ENCODE measurements around the gene UBA7. TPM values are rescaled to one million over a fixed set of nuclear protein-coding genes. Genes with fewer than 3 reads are reported as not detected.

Gene UBA7
- total and polyA plus RNA-seq, 2 experiments from 2014 or later: 16.9 to 35.7 TPM

- no peak for DNase-seq
- no peaks in the 10 kb centered on the region for H3K36me3 ChIP-seq (ENCODE audit: low read depth)
- WGBS, 2 experiments (ENCODE audit: low coverage in 1 of 2, low lambda C conversion rate in 2 of 2, missing lambda C conversion rate in 2 of 2): 60 to 83% methylated on average over 1 of the region's 1 CpG
- H3K4me1 ChIP-seq (ENCODE audit: insufficient read depth): peaks cover 16% of the 10 kb centered on the region; the same call in 1 of the 2 replicates
- H3K4me3 ChIP-seq: no peak overlapping the region
- TF ChIP-seq EZH2phosphoT487 (IDR thresholded peaks at IDR 0.05; ENCODE audit: insufficient read depth, low read depth) (no peak), EZH2 (IDR thresholded peaks at IDR 0.05; ENCODE audit: insufficient read depth, poor library complexity, severe bottlenecking) (no peak)
- no peaks in the 10 kb centered on the region for H4K20me1 ChIP-seq (ENCODE audit: insufficient read depth)
- in situ Hi-C loops (cut with MboI): no loop called here
- H3K9ac ChIP-seq: peak overlapping the region; percentile 56
- no peaks in the 10 kb centered on the region for H3K27me3 ChIP-seq (replicated peaks; ENCODE audit: insufficient read depth)
- H2AFZ ChIP-seq: peak overlapping the region; percentile 61
- no peak overlapping the region for H3K4me2 ChIP-seq (ENCODE audit: unreplicated experiment)
- H3K9me3 ChIP-seq (ENCODE audit: low read depth): no peaks in the 10 kb centered on the region
- no peaks in the 10 kb centered on the region for H3K79me2 ChIP-seq (ENCODE audit: insufficient read depth)
- no peaks in the 10 kb centered on the region for H3K9me2 ChIP-seq (ENCODE audit: insufficient read depth)
- peak overlapping the region; percentile 71 for H3K27ac ChIP-seq
- 0 out of 2 replicates have a peak, but pooled peaks cover 3% of the 10 kb centered on the region for H3F3A ChIP-seq (ENCODE audit: insufficient read depth)
Measured at GRCh38 chr3:49799105-49799504, 14.6 kb downstream of the UBA7 start.

DNA sequence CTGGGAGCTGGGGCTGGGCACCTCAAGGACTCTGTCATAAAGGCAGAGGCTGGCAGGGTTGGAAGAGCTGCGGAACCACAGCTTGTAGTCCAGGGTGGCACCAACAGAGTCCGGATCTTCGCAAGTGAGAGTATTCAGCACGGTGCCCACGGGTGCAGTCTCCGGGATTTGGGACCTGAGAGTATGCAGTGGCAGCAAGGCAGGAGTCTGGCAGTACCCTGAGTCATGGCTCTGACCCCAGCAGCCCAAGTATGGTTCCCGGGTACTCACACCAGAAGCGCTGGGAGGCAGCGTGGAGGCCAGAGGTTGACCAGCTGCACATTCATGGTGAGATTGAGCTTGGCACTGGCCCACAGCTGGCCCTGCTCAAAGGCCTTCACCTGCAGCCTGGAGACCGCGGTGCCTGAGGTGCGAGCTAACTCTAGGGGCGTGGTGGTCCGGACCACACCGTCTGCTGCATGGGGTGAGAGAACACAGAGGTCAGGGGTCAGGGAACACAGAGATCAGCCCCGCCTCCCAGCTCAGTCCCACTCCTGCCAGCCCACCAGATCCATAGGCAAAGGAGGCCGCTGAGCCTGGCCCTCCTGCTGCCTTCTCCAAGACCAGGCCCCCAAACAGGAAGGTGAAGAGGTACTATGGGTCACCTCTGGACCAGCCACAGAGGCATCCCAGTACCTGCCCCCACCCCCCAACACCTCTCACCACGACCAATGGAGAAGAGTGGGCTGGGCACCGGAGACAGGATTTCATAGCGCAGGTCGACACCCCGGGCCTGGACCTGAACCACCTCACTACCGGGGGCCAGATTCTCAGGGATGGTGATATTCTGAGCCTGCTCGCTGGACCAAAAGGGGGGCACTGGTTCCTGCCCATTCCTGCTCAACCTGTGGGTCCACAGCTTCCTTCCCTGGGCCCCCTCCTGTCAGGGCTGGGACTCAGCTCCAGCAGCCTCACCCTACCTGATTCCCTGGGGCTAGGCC lies 18.5 kb downstream of the UBA7 start:
- no peak overlapping the region for H3K4me3 ChIP-seq
- no peak for TF ChIP-seq EZH2phosphoT487 (IDR thresholded peaks at IDR 0.05; ENCODE audit: insufficient read depth, low read depth)
- TF ChIP-seq EZH2 (IDR thresholded peaks at IDR 0.05; ENCODE audit: insufficient read depth, poor library complexity, severe bottlenecking): no peak
- no peaks in the 10 kb centered on the region for H3K36me3 ChIP-seq (ENCODE audit: low read depth)
- peaks cover 12% of the 10 kb centered on the region; the same call in 1 of the 2 replicates for H3K4me1 ChIP-seq (ENCODE audit: insufficient read depth)
- DNase-seq: no peak
- no peaks in the 10 kb centered on the region for H3K9me3 ChIP-seq (ENCODE audit: low read depth)
- no peak overlapping the region for H2AFZ ChIP-seq
- H3K9ac ChIP-seq: no peak overlapping the region
- H3F3A ChIP-seq (ENCODE audit: insufficient read depth): 0 out of 2 replicates have a peak, but pooled peaks cover 3% of the 10 kb centered on the region
- H3K27ac ChIP-seq: no peak overlapping the region
- no peaks in the 10 kb centered on the region for H3K79me2 ChIP-seq (ENCODE audit: insufficient read depth)
- WGBS, 2 experiments (ENCODE audit: low coverage in 1 of 2, low lambda C conversion rate in 2 of 2, missing lambda C conversion rate in 2 of 2): 82 to 83% methylated on average over 23 to 24 of the region's 24 CpGs
- no peak overlapping the region for H3K4me2 ChIP-seq (ENCODE audit: unreplicated experiment)
- no peaks in the 10 kb centered on the region for H3K27me3 ChIP-seq (replicated peaks; ENCODE audit: insufficient read depth)
- in situ Hi-C loops (cut with MboI): no loop called here
- no peaks in the 10 kb centered on the region for H4K20me1 ChIP-seq (ENCODE audit: insufficient read depth)
- H3K9me2 ChIP-seq (ENCODE audit: insufficient read depth): no peaks in the 10 kb centered on the region

DNA sequence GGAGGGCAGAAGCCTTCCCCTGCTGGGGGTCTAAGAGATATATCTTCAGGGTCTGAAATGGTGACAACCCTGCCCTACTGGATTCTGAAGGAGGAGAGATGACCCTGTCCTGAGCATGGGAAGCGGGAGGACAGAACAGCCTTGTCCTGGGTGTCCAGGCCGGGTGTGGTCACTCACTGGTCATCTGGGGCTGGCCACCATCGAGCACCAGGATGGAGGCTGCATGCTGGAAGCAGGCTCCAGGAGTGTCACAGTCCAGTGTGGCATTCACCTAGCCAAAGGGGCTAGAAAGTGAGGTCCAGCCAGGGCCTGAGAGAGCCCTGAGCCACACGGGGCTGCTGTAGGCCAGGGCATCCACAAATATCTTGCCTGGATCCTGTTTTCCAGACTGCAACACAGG lies 19.3 kb downstream of the UBA7 start:
- Histone ChIP-seq H3K4me3 (no peak overlapping the region), H3K4me1 (ENCODE audit: insufficient read depth) (peaks cover 5% of the 10 kb centered on the region; the same call in 1 of the 2 replicates), H4K20me1 (ENCODE audit: insufficient read depth) (no peaks in the 10 kb centered on the region), H3K27ac (no peak overlapping the region), H3K36me3 (ENCODE audit: low read depth) (no peaks in the 10 kb centered on the region), H3K9me2 (ENCODE audit: insufficient read depth) (no peaks in the 10 kb centered on the region), H3K9ac (no peak overlapping the region), H3K4me2 (ENCODE audit: unreplicated experiment) (no peak overlapping the region), H2AFZ (no peak overlapping the region), H3F3A (ENCODE audit: insufficient read depth) (no peaks in the 10 kb centered on the region), H3K9me3 (ENCODE audit: low read depth) (no peaks in the 10 kb centered on the region), H3K79me2 (ENCODE audit: insufficient read depth) (no peaks in the 10 kb centered on the region), H3K27me3 (replicated peaks; ENCODE audit: insufficient read depth) (no peaks in the 10 kb centered on the region)
- 64 to 65% methylated on average over 4 of the region's 4 CpGs for WGBS, 2 experiments (ENCODE audit: low coverage in 1 of 2, low lambda C conversion rate in 2 of 2, missing lambda C conversion rate in 2 of 2)
- no peak for TF ChIP-seq EZH2 (IDR thresholded peaks at IDR 0.05; ENCODE audit: insufficient read depth, poor library complexity, severe bottlenecking)
- no peak for TF ChIP-seq EZH2phosphoT487 (IDR thresholded peaks at IDR 0.05; ENCODE audit: insufficient read depth, low read depth)
- DNase-seq: no peak
- in situ Hi-C loops (cut with MboI): no loop called here

GRCh38 chr3:49793486-49794085 lies 20.2 kb downstream of the UBA7 start:
- no peak overlapping the region for H3K9ac ChIP-seq
- no peaks in the 10 kb centered on the region for H3K36me3 ChIP-seq (ENCODE audit: low read depth)
- no peak overlapping the region for H3K27ac ChIP-seq
- no peaks in the 10 kb centered on the region for H3K79me2 ChIP-seq (ENCODE audit: insufficient read depth)
- TF ChIP-seq EZH2 (IDR thresholded peaks at IDR 0.05; ENCODE audit: insufficient read depth, poor library complexity, severe bottlenecking) (no peak), EZH2phosphoT487 (IDR thresholded peaks at IDR 0.05; ENCODE audit: insufficient read depth, low read depth) (no peak)
- H3K27me3 ChIP-seq (replicated peaks; ENCODE audit: insufficient read depth): no peaks in the 10 kb centered on the region
- H3K9me3 ChIP-seq (ENCODE audit: low read depth): no peaks in the 10 kb centered on the region
- H3K9me2 ChIP-seq (ENCODE audit: insufficient read depth): no peaks in the 10 kb centered on the region
- no peak overlapping the region for H3K4me3 ChIP-seq
- no peak overlapping the region for H2AFZ ChIP-seq
- H3F3A ChIP-seq (ENCODE audit: insufficient read depth): no peaks in the 10 kb centered on the region
- no peak for DNase-seq
- no peak overlapping the region for H3K4me2 ChIP-seq (ENCODE audit: unreplicated experiment)
- H3K4me1 ChIP-seq (ENCODE audit: insufficient read depth): no peaks in the 10 kb centered on the region
- in situ Hi-C loops (cut with MboI): no loop called here
- H4K20me1 ChIP-seq (ENCODE audit: insufficient read depth): no peaks in the 10 kb centered on the region
- WGBS, 2 experiments (ENCODE audit: low coverage in 1 of 2, low lambda C conversion rate in 2 of 2, missing lambda C conversion rate in 2 of 2): 84% methylated on average over 13 of the region's 13 CpGs
